HG03460 (cell line): ENCODE results near the gene GLRX5.
A peak's percentile ranks its signal among the peaks of the same experiment; 100 is the strongest.

ENCODE experiments used
- ATAC-seq: cut with Tn5 transposase; IDR thresholded peaks from one replicate; pipeline ENCODE4 v1.9.1; 2021; ENCODE audit not compliant: unreplicated experiment

GLRX5 gene

GRCh38 chr14:95515596-95516552 lies 19.0 kb upstream of the GLRX5 start:
- ATAC-seq = peak; percentile 72

GRCh38 chr14:95516554-95517181 lies 18.2 kb upstream of the GLRX5 start, which contains the start of gene SYNE3:
Gene SYNE3 (minus strand): TSS chr14:95516650. CDS start chr14:95475821, 40,829 bp downstream.
- peak; percentile 43 for ATAC-seq

- ATAC-seq = peak; percentile 21
Measured at GRCh38 chr14:95518045-95518751, 16.7 kb upstream of the GLRX5 start.

GRCh38 chr14:95519699-95520098 lies 15.2 kb upstream of the GLRX5 start:
- ATAC-seq = no peak

GRCh38 chr14:95520346-95520745 lies 14.5 kb upstream of the GLRX5 start:
- no peak for ATAC-seq

GRCh38 chr14:95521001-95521400 lies 13.8 kb upstream of the GLRX5 start:
- no peak for ATAC-seq

GRCh38 chr14:95522116-95522515 lies 12.7 kb upstream of the GLRX5 start:
- ATAC-seq = no peak

- no peak for ATAC-seq
Measured at GRCh38 chr14:95522556-95522955, 12.3 kb upstream of the GLRX5 start.

- ATAC-seq = no peak
Measured at GRCh38 chr14:95523051-95523814, 11.6 kb upstream of the GLRX5 start.

- no peak for ATAC-seq
Measured at GRCh38 chr14:95523815-95524448, 10.9 kb upstream of the GLRX5 start.

GRCh38 chr14:95524706-95525512 lies 9.9 kb upstream of the GLRX5 start:
- ATAC-seq = no peak

- no peak for ATAC-seq
Measured at GRCh38 chr14:95525999-95526398, 8.9 kb upstream of the GLRX5 start.

- ATAC-seq = no peak
Measured at GRCh38 chr14:95526483-95527386, 8.1 kb upstream of the GLRX5 start.

- ATAC-seq = no peak
Measured at GRCh38 chr14:95527387-95528002, 7.4 kb upstream of the GLRX5 start.

GRCh38 chr14:95529216-95529615 lies 5.6 kb upstream of the GLRX5 start:
- ATAC-seq = no peak

GRCh38 chr14:95530473-95531276 lies 4.2 kb upstream of the GLRX5 start:
- ATAC-seq = no peak

GRCh38 chr14:95531473-95531872 lies 3.4 kb upstream of the GLRX5 start:
- no peak for ATAC-seq
